ENCODE data around the gene IP6K1.

Gene IP6K1

GRCh38 chr3:49802719-49803464 is 16.6 kb upstream of the IP6K1 start, which contains the start of gene INKA1:
Gene INKA1 (plus strand): TSS chr3:49803261. CDS start chr3:49803393, 132 bp downstream.
- peak within 1 kb of the TSS; percentile 82 for H3K4me3 ChIP-seq (replicated peaks; ENCODE audit: low read depth, low read length)
- TF ChIP-seq CTCF (IDR thresholded peaks at IDR 0.05; ENCODE audit: low read length, missing control alignments): peak; percentile 84
- peak; percentile 84 for DNase-seq (ENCODE audit: low read depth)

GRCh38 chr3:49801160-49801559 is 14.8 kb upstream of the IP6K1 start:
- no peak overlapping the region for H3K4me3 ChIP-seq (replicated peaks; ENCODE audit: low read depth, low read length)
- TF ChIP-seq CTCF (IDR thresholded peaks at IDR 0.05; ENCODE audit: low read length, missing control alignments): no peak
- DNase-seq (ENCODE audit: low read depth): no peak

- peak; percentile 77 for DNase-seq (ENCODE audit: low read depth)
- TF ChIP-seq CTCF (IDR thresholded peaks at IDR 0.05; ENCODE audit: low read length, missing control alignments): no peak
- H3K4me3 ChIP-seq (replicated peaks; ENCODE audit: low read depth, low read length): no peak within 1 kb of the TSS
These were observed 13.4 kb upstream of the IP6K1 start, which contains the start of gene CDHR4 for GRCh38 chr3:49799761-49800160. Gene CDHR4 (minus strand): TSS chr3:49799873. CDS start chr3:49799812, 61 bp downstream.

- no peak for DNase-seq (ENCODE audit: low read depth)
- no peak overlapping the region for H3K4me3 ChIP-seq (replicated peaks; ENCODE audit: low read depth, low read length)
- no peak for TF ChIP-seq CTCF (IDR thresholded peaks at IDR 0.05; ENCODE audit: low read length, missing control alignments)
These were observed 12.8 kb upstream of the IP6K1 start for GRCh38 chr3:49799105-49799504.

- DNase-seq (ENCODE audit: low read depth): no peak
- no peak overlapping the region for H3K4me3 ChIP-seq (replicated peaks; ENCODE audit: low read depth, low read length)
- TF ChIP-seq CTCF (IDR thresholded peaks at IDR 0.05; ENCODE audit: low read length, missing control alignments): no peak
These were observed 8.9 kb upstream of the IP6K1 start for GRCh38 chr3:49794926-49795905.

GRCh38 chr3:49794431-49794830 is 8.1 kb upstream of the IP6K1 start:
- H3K4me3 ChIP-seq (replicated peaks; ENCODE audit: low read depth, low read length): no peak overlapping the region
- TF ChIP-seq CTCF (IDR thresholded peaks at IDR 0.05; ENCODE audit: low read length, missing control alignments): no peak
- no peak for DNase-seq (ENCODE audit: low read depth)
